Transverse colon (tissue), 4 donors: Measurements from ENCODE around the gene DISP3. TPM values are rescaled to one million over a fixed set of nuclear protein-coding genes. Genes with fewer than 3 reads are reported as not detected.
A peak's percentile ranks its signal among the peaks of the same experiment; 100 is the strongest.

Experiments used
- DNase-seq: peaks from one replicate; pipeline ENCODE4 v3.0.0-alpha.2; 2019
- H3K27ac ChIP-seq, 4 donors: fragments of 200-600 bp; sonication (generic); 2 replicates each; pipeline ENCODE4 v1.5.1; 2016 to 2018; ENCODE audit warnings: inconsistent platforms in 4 of 4
- H3K27me3 ChIP-seq: fragments of 200-600 bp; sonication (generic); 2 replicates; pipeline ENCODE4 v1.5.1; 2017; ENCODE audit warnings: inconsistent platforms
- H3K36me3 ChIP-seq, 4 donors: fragments of 200-600 bp; sonication (generic); 2 replicates each; pipeline ENCODE4 v1.5.1; 2017 to 2019; ENCODE audit warnings: inconsistent platforms in 4 of 4
- H3K4me1 ChIP-seq, 4 donors: fragments of 200-600 bp; sonication (generic); 2 replicates each; pipeline ENCODE4 v1.5.1; 2017 to 2020; ENCODE audit warnings: inconsistent platforms in 4 of 4
- H3K4me3 ChIP-seq, 4 donors: fragments of 200-600 bp; sonication (generic); 1 replicate in 1 of 4; 2 replicates in 3 of 4; pipeline versions ENCODE4 v1.5.1 to v1.6.1; 2017 to 2019; ENCODE audit warnings: inconsistent platforms in 4 of 4
- H3K9me3 ChIP-seq, 2 donors: fragments of 200-600 bp; sonication (generic); 2 replicates each; pipeline ENCODE4 v1.5.1; 2017 to 2019; ENCODE audit warnings: inconsistent platforms in 2 of 2
- EP300 ChIP-seq: sonication (generic); formaldehyde crosslinking; IDR thresholded peaks from one replicate; pipeline ENCODE4 v1.6.1; 2017; ENCODE audit warnings: antibody characterized with exemption, low read depth
- POLR2A ChIP-seq: fragments of 450-650 bp; IDR thresholded peaks from one replicate; pipeline ENCODE4 v1.6.1; 2016; ENCODE audit warnings: antibody characterized with exemption, mild to moderate bottlenecking, moderate library complexity
- POLR2AphosphoS5 ChIP-seq, 3 donors: sonication (generic); formaldehyde crosslinking; IDR thresholded peaks; one replicate each; pipeline ENCODE4 v1.6.1; 2016; ENCODE audit warnings: antibody characterized with exemption in 3 of 3
- WGBS, 2 donors: methylation state at CpG; one replicate each; pipeline ENCODE4 v1.1.5; 2018; ENCODE audit warnings: low coverage in 1 of 2; 5-methylcytosine and 5-hydroxymethylcytosine counted together
- in situ Hi-C, 4 donors: fragments of 200-750 bp; cut with MboI; loops; one replicate each; pipeline versions ENCODE4 v1.15.0 to v1.15.1; 2017; ENCODE audit warnings: low sequenced_read_pairs in 3 of 4, low pct_ligation_motif_present in 1 of 4, low pct_unique_long_range_greater_than_20kb in 1 of 4
- intact Hi-C: fragments of 100-400 bp; cut with DNase I; formaldehyde crosslinking; loops from one replicate; pipeline ENCODE4 v1.15.1; 2023; ENCODE audit warnings: low total_unique reads
- total RNA-seq, 4 donors: library from RNA; depleted of rRNA; stranded (reverse); fragments of >200 nt; gene quantifications; one replicate each; pipeline ENCODE4 v1.1.0, GENCODE V29; 2016
- TF ChIP-seq, protein P1 (sequence below), 5 experiments: fragments of 200-600 bp in 3 of 5; fragments of 450-650 bp in 2 of 5; sonication (generic) in 3 of 5; IDR thresholded peaks; 1 replicate in 2 of 5; 2 replicates in 3 of 5; pipeline ENCODE4 v1.5.1; 2016 to 2017; ENCODE audit warnings: antibody characterized with exemption in 5 of 5, inconsistent platforms in 3 of 5, mild to moderate bottlenecking in 2 of 5, moderate library complexity in 1 of 5

The DISP3 gene
- total RNA-seq, 4 donors from 2014 or later: under 0.01 to 2.6 (median 0.16) TPM; not detected in 1

GRCh38 chr1:11546456-11546855 is 67.5 kb downstream of the DISP3 start:
- Histone ChIP-seq H3K4me3 (no peak overlapping the region), H3K27ac (no peak overlapping the region), H3K9me3 (no peaks in the 10 kb centered on the region), H3K4me1 (no peaks in the 10 kb centered on the region), H3K36me3 (no peaks in the 10 kb centered on the region), H3K27me3 (no peaks in the 10 kb centered on the region)
- intact Hi-C loops (no loop called here), in situ Hi-C loops (no loop called here)
- no peak for DNase-seq
- WGBS, 2 donors: 68 to 83% methylated on average over 1 to 4 of the region's 4 CpGs
- TF ChIP-seq POLR2A: no peak
- TF ChIP-seq, protein P1, sequence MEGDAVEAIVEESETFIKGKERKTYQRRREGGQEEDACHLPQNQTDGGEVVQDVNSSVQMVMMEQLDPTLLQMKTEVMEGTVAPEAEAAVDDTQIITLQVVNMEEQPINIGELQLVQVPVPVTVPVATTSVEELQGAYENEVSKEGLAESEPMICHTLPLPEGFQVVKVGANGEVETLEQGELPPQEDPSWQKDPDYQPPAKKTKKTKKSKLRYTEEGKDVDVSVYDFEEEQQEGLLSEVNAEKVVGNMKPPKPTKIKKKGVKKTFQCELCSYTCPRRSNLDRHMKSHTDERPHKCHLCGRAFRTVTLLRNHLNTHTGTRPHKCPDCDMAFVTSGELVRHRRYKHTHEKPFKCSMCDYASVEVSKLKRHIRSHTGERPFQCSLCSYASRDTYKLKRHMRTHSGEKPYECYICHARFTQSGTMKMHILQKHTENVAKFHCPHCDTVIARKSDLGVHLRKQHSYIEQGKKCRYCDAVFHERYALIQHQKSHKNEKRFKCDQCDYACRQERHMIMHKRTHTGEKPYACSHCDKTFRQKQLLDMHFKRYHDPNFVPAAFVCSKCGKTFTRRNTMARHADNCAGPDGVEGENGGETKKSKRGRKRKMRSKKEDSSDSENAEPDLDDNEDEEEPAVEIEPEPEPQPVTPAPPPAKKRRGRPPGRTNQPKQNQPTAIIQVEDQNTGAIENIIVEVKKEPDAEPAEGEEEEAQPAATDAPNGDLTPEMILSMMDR (IDR thresholded peaks at IDR 0.05): no peak
- no peak for TF ChIP-seq EP300
- TF ChIP-seq POLR2AphosphoS5 (IDR thresholded peaks at IDR 0.05): no peak

- Histone ChIP-seq H3K4me3 (no peak overlapping the region), H3K36me3 (no peaks in the 10 kb centered on the region), H3K27ac (no peak overlapping the region), H3K27me3 (peaks cover 22% of the 10 kb centered on the region), H3K9me3 (no peaks in the 10 kb centered on the region), H3K4me1 (no peaks in the 10 kb centered on the region)
- in situ Hi-C loops: no loop called here
- peak; percentile 17 for DNase-seq
- intact Hi-C loops: no loop called here
- 7 to 9% methylated on average over 3 to 12 of the region's 12 CpGs for WGBS, 2 donors
- TF ChIP-seq POLR2AphosphoS5 (IDR thresholded peaks at IDR 0.05) (no peak), EP300 (no peak), POLR2A (no peak)
- TF ChIP-seq, protein P1 (IDR thresholded peaks at IDR 0.05): no peak
Observed at GRCh38 chr1:11550664-11551283, 71.8 kb downstream of the DISP3 start.

- 15% methylated on average over 6 to 8 of the region's 8 CpGs for WGBS, 2 donors
- DNase-seq: no peak
- in situ Hi-C loops: no loop called here
Observed at GRCh38 chr1:11558276-11558675, 79.3 kb downstream of the DISP3 start.

GRCh38 chr1:11558871-11559590 is 80.1 kb downstream of the DISP3 start:
- Histone ChIP-seq H3K4me1 (no peaks in the 10 kb centered on the region), H3K36me3 (no peaks in the 10 kb centered on the region), H3K27ac (no peak overlapping the region), H3K4me3 (no peak overlapping the region), H3K27me3 (peaks cover 79% of the 10 kb centered on the region), H3K9me3 (no peaks in the 10 kb centered on the region)
- no peak for DNase-seq
- in situ Hi-C loops (no loop called here), intact Hi-C loops (no loop called here)
- no peak for TF ChIP-seq EP300
- no peak for TF ChIP-seq POLR2A
- TF ChIP-seq, protein P1 (IDR thresholded peaks at IDR 0.05): no peak
- TF ChIP-seq POLR2AphosphoS5 (IDR thresholded peaks at IDR 0.05): no peak
- WGBS, 2 donors: 53 to 72% methylated on average over 3 to 7 of the region's 7 CpGs

More at GRCh38 chr1:11558276-11558675, 79.3 kb downstream of the DISP3 start:
- intact Hi-C loops: no loop called here
- TF ChIP-seq POLR2AphosphoS5 (IDR thresholded peaks at IDR 0.05): no peak
- no peak for TF ChIP-seq POLR2A
- no peak for TF ChIP-seq EP300
- TF ChIP-seq, protein P1 (IDR thresholded peaks at IDR 0.05): no peak
- no peaks in the 10 kb centered on the region for H3K9me3 ChIP-seq
- H3K27ac ChIP-seq: no peak overlapping the region
- H3K4me1 ChIP-seq: no peaks in the 10 kb centered on the region
- H3K36me3 ChIP-seq: no peaks in the 10 kb centered on the region
- H3K4me3 ChIP-seq: no peak overlapping the region
- peaks cover 76% of the 10 kb centered on the region for H3K27me3 ChIP-seq
